ENCODE measurements around the gene PSMA8. TPM values are rescaled to one million over a fixed set of nuclear protein-coding genes. Genes with fewer than 3 reads are reported as not detected.

The PSMA8 gene
- total RNA-seq, result 1 to 10 TPM; 1.2 TPM

GRCh38 chr18:26133652-26134051 lies at the start of gene PSMA8:
Gene PSMA8 (plus strand): TSS chr18:26133869. CDS start chr18:26133966, 97 bp downstream.
- no peaks in the 10 kb centered on the region for H3K27me3 Mint-ChIP-seq (ENCODE audit: low read depth)
- no peaks in the 10 kb centered on the region for H3K36me3 Mint-ChIP-seq (ENCODE audit: low read depth)
- H3K4me3 Mint-ChIP-seq, result peak within 1 kb of the TSS; percentile 76
- H3K9me3 Mint-ChIP-seq (ENCODE audit: insufficient read depth), result no peaks in the 10 kb centered on the region
- ChIA-PET POLR2A (no interaction called here), CTCF (no interaction called here)
- DNase-seq (peak; percentile 66), ATAC-seq (peak; percentile 92)
- peaks cover 2% of the 10 kb centered on the region for H3K4me1 Mint-ChIP-seq (ENCODE audit: low read depth)
- H3K27ac Mint-ChIP-seq, result peak within 1 kb of the TSS; percentile 86

GRCh38 chr18:26085056-26085455 lies 48.6 kb upstream of the PSMA8 start:
- ATAC-seq (no peak), DNase-seq (no peak)
- no peak overlapping the region for H3K4me3 Mint-ChIP-seq
- peaks cover 58% of the 10 kb centered on the region for H3K36me3 Mint-ChIP-seq (ENCODE audit: low read depth)
- ChIA-PET POLR2A (no interaction called here), CTCF (no interaction called here)
- no peaks in the 10 kb centered on the region for H3K9me3 Mint-ChIP-seq (ENCODE audit: insufficient read depth)
- H3K4me1 Mint-ChIP-seq (ENCODE audit: low read depth), result peaks cover 27% of the 10 kb centered on the region
- H3K27me3 Mint-ChIP-seq (ENCODE audit: low read depth), result no peaks in the 10 kb centered on the region
- H3K27ac Mint-ChIP-seq, result no peak overlapping the region

- peaks cover 26% of the 10 kb centered on the region for H3K4me1 Mint-ChIP-seq (ENCODE audit: low read depth)
- no peak for ATAC-seq
- ChIA-PET CTCF (no interaction called here), POLR2A (interaction anchor here (0.6 kb wide), 1 partner anchor 211 kb away, joined by 3 read pairs; no protein-coding TSS in a partner anchor)
- H3K36me3 Mint-ChIP-seq (ENCODE audit: low read depth), result peaks cover 44% of the 10 kb centered on the region
- no peak overlapping the region for H3K4me3 Mint-ChIP-seq
- no peak overlapping the region for H3K27ac Mint-ChIP-seq
- DNase-seq, result no peak
- H3K27me3 Mint-ChIP-seq (ENCODE audit: low read depth), result no peaks in the 10 kb centered on the region
- H3K9me3 Mint-ChIP-seq (ENCODE audit: insufficient read depth), result no peaks in the 10 kb centered on the region
Observed at GRCh38 chr18:26086959-26087358, 46.7 kb upstream of the PSMA8 start.

GRCh38 chr18:26088487-26088886 lies 45.2 kb upstream of the PSMA8 start:
- H3K4me3 Mint-ChIP-seq, result peak overlapping the region; percentile 88
- H3K27ac Mint-ChIP-seq, result peak overlapping the region; percentile 72
- peaks cover 35% of the 10 kb centered on the region for H3K36me3 Mint-ChIP-seq (ENCODE audit: low read depth)
- H3K27me3 Mint-ChIP-seq (ENCODE audit: low read depth), result no peaks in the 10 kb centered on the region
- DNase-seq (no peak), ATAC-seq (no peak)
- H3K9me3 Mint-ChIP-seq (ENCODE audit: insufficient read depth), result no peaks in the 10 kb centered on the region
- POLR2A ChIA-PET, result interaction anchor here (1.2 kb wide), 1 partner anchor 33 kb away, joined by 3 read pairs; no protein-coding TSS in a partner anchor
- CTCF ChIA-PET, result interaction anchor here (1.9 kb wide), 1 partner anchor 10 kb away, joined by 5 read pairs; no protein-coding TSS in a partner anchor
- H3K4me1 Mint-ChIP-seq (ENCODE audit: low read depth), result peaks cover 29% of the 10 kb centered on the region

- H3K27ac Mint-ChIP-seq, result peak overlapping the region; percentile 94
Observed at GRCh38 chr18:26089293-26090129, 44.2 kb upstream of the PSMA8 start.

GRCh38 chr18:26090130-26091046 lies 43.3 kb upstream of the PSMA8 start, which contains the start of gene SS18:
Gene SS18 (minus strand): TSS chr18:26090613. CDS start chr18:26090569, 44 bp downstream.
- Mint-ChIP-seq H3K27ac (peak within 1 kb of the TSS; percentile 94), H3K9me3 (ENCODE audit: insufficient read depth) (no peaks in the 10 kb centered on the region), H3K27me3 (ENCODE audit: low read depth) (no peaks in the 10 kb centered on the region), H3K4me3 (peak within 1 kb of the TSS; percentile 88), H3K4me1 (ENCODE audit: low read depth) (peaks cover 29% of the 10 kb centered on the region), H3K36me3 (ENCODE audit: low read depth) (peaks cover 23% of the 10 kb centered on the region)
- DNase-seq (peak; percentile 94), ATAC-seq (peak; percentile 88)
- ChIA-PET CTCF (no interaction called here), POLR2A (interaction anchor here (0.7 kb wide), 1 partner anchor 15 kb away, joined by 3 read pairs; no protein-coding TSS in a partner anchor)

More at GRCh38 chr18:26089293-26090129, 44.2 kb upstream of the PSMA8 start:
- peaks cover 29% of the 10 kb centered on the region for H3K4me1 Mint-ChIP-seq (ENCODE audit: low read depth)
- ChIA-PET CTCF (interaction anchor here (1.9 kb wide), 1 partner anchor 11 kb away, joined by 5 read pairs; no protein-coding TSS in a partner anchor), POLR2A (interaction anchor here (0.6 to 1.2 kb wide), 4 partner anchors 8 to 137 kb away, joined by 3 to 4 read pairs (median 3); no protein-coding TSS in a partner anchor)
- peaks cover 30% of the 10 kb centered on the region for H3K36me3 Mint-ChIP-seq (ENCODE audit: low read depth)
- peak; percentile 25 for DNase-seq
- H3K9me3 Mint-ChIP-seq (ENCODE audit: insufficient read depth), result no peaks in the 10 kb centered on the region
- no peak for ATAC-seq
- H3K4me3 Mint-ChIP-seq, result peak overlapping the region; percentile 88
- H3K27me3 Mint-ChIP-seq (ENCODE audit: low read depth), result no peaks in the 10 kb centered on the region

GRCh38 chr18:26091047-26091630 lies 42.5 kb upstream of the PSMA8 start:
- CTCF ChIA-PET, result no interaction called here

GRCh38 chr18:26096852-26097251 lies 36.8 kb upstream of the PSMA8 start:
- ATAC-seq (no peak), DNase-seq (no peak)
- Mint-ChIP-seq H3K4me3 (no peak overlapping the region), H3K9me3 (ENCODE audit: insufficient read depth) (no peaks in the 10 kb centered on the region), H3K27ac (no peak overlapping the region), H3K4me1 (ENCODE audit: low read depth) (peaks cover 4% of the 10 kb centered on the region), H3K36me3 (ENCODE audit: low read depth) (peaks cover 2% of the 10 kb centered on the region), H3K27me3 (ENCODE audit: low read depth) (peaks cover 6% of the 10 kb centered on the region)
- ChIA-PET CTCF (no interaction called here), POLR2A (no interaction called here)

More at GRCh38 chr18:26091047-26091630, 42.5 kb upstream of the PSMA8 start:
- peaks cover 20% of the 10 kb centered on the region for H3K36me3 Mint-ChIP-seq (ENCODE audit: low read depth)
- H3K9me3 Mint-ChIP-seq (ENCODE audit: insufficient read depth), result no peaks in the 10 kb centered on the region
- peak overlapping the region; percentile 94 for H3K27ac Mint-ChIP-seq
- no peak for DNase-seq
- no peaks in the 10 kb centered on the region for H3K27me3 Mint-ChIP-seq (ENCODE audit: low read depth)
- H3K4me3 Mint-ChIP-seq, result peak overlapping the region; percentile 88
- H3K4me1 Mint-ChIP-seq (ENCODE audit: low read depth), result peaks cover 29% of the 10 kb centered on the region
- peak; percentile 61 for ATAC-seq
- POLR2A ChIA-PET, result no interaction called here

GRCh38 chr18:26097563-26097962 lies 36.1 kb upstream of the PSMA8 start:
- CTCF ChIA-PET, result no interaction called here

GRCh38 chr18:26103579-26103978 lies 30.1 kb upstream of the PSMA8 start:
- Mint-ChIP-seq H3K4me1 (ENCODE audit: low read depth) (no peaks in the 10 kb centered on the region), H3K36me3 (ENCODE audit: low read depth) (no peaks in the 10 kb centered on the region), H3K4me3 (no peak overlapping the region), H3K27ac (no peak overlapping the region), H3K27me3 (ENCODE audit: low read depth) (peaks cover 6% of the 10 kb centered on the region), H3K9me3 (ENCODE audit: insufficient read depth) (no peaks in the 10 kb centered on the region)
- ChIA-PET CTCF (interaction anchor here (0.7 kb wide), 1 partner anchor 11 kb away, joined by 4 read pairs; no protein-coding TSS in a partner anchor), POLR2A (no interaction called here)
- ATAC-seq, result no peak
- DNase-seq, result peak; percentile 46

More at GRCh38 chr18:26097563-26097962, 36.1 kb upstream of the PSMA8 start:
- Mint-ChIP-seq H3K9me3 (ENCODE audit: insufficient read depth) (no peaks in the 10 kb centered on the region), H3K4me3 (no peak overlapping the region), H3K4me1 (ENCODE audit: low read depth) (no peaks in the 10 kb centered on the region), H3K36me3 (ENCODE audit: low read depth) (peaks cover 2% of the 10 kb centered on the region), H3K27ac (no peak overlapping the region), H3K27me3 (ENCODE audit: low read depth) (peaks cover 6% of the 10 kb centered on the region)
- POLR2A ChIA-PET, result no interaction called here
- DNase-seq (no peak), ATAC-seq (no peak)

GRCh38 chr18:26104035-26104434 lies 29.6 kb upstream of the PSMA8 start:
- H3K4me1 Mint-ChIP-seq (ENCODE audit: low read depth), result no peaks in the 10 kb centered on the region
- DNase-seq, result no peak
- no peak overlapping the region for H3K27ac Mint-ChIP-seq
- ChIA-PET CTCF (no interaction called here), POLR2A (no interaction called here)
- peaks cover 2% of the 10 kb centered on the region for H3K27me3 Mint-ChIP-seq (ENCODE audit: low read depth)
- no peaks in the 10 kb centered on the region for H3K9me3 Mint-ChIP-seq (ENCODE audit: insufficient read depth)
- no peaks in the 10 kb centered on the region for H3K36me3 Mint-ChIP-seq (ENCODE audit: low read depth)
- no peak overlapping the region for H3K4me3 Mint-ChIP-seq
- ATAC-seq, result no peak
